ENCODE data around the gene EXOC4.

Gene EXOC4

DNA sequence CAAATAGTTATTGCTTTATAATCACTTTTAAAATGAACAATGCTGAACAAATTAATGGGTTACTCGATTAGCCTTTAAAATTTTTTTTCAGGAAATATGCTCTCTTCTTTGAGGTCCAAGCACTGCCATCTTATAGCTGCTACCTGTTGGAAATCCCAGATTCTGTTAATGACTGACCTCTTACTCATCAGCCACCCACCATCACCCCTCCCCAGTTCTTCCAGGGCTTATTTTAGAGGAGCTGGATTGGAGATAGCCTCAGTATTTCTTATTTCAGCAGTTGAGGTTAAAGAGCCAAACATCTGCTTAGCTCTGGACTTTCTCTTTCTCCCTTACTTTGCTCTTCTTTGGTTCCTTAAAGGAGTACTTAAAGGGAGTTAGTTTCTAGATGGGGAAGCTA, 420.0 kb downstream of the EXOC4 start:
- DNase-seq (ENCODE audit: low read depth in 2 of 2): no peak

- no peak for DNase-seq (ENCODE audit: low read depth in 2 of 2)
These were observed 421.3 kb downstream of the EXOC4 start for GRCh38 chr7:133674079-133674763.

GRCh38 chr7:133675510-133676218, 422.8 kb downstream of the EXOC4 start:
- DNase-seq (ENCODE audit: low read depth in 2 of 2): no peak

DNA sequence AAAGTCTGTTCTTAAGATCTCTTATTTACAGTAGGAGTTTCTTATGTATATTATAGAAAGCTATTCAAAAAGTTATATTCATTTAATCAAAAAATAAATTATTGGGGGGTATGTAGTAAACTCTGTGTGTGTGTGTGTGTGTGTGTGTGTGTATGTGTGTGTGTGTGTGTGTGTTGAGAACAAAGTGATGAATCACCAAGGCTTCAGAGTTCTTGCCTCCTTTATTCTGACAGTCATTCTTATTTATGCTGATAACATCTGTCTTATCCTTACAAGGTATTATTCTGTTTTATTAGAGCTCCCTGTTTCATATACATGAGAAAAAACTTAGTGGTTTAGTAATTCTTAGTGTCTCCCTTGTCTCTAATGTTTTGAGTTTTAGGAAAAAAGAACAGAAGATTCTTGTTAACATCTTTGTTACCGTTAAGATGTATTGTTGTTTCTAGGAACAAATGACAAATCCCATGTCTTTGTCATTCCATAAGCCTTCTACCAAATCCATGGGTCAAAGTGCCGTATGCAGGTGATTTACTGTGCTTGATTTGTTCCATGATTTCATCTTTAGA, 424.0 kb downstream of the EXOC4 start:
- no peak for DNase-seq (ENCODE audit: low read depth in 2 of 2)

- no peak for DNase-seq (ENCODE audit: low read depth in 2 of 2)
These were observed 425.4 kb downstream of the EXOC4 start for GRCh38 chr7:133678137-133678814.

DNA sequence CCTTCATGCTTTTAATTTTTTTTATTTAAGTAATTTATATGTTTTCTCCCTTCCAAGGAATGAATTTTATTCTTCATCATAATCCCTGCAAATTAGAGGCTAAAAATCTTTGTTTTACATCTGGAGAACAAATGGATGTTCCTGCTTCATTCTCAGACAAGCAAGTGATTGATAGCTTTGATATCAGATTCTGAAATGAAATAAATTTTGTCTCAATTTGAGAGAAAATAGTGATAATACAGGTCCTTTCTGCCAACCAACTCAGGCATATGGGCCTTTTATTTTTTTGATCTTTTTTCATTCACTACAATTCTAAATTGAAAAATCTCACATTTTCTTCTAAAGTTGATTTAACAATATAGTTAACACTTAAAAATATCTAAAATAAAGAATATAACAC, 427.1 kb downstream of the EXOC4 start:
- no peak for DNase-seq (ENCODE audit: low read depth in 2 of 2)

GRCh38 chr7:133681529-133681928, 428.7 kb downstream of the EXOC4 start:
- DNase-seq (ENCODE audit: low read depth in 2 of 2): no peak

- no peak for DNase-seq (ENCODE audit: low read depth in 2 of 2)
These were observed 429.7 kb downstream of the EXOC4 start for GRCh38 chr7:133682364-133683181.

DNA sequence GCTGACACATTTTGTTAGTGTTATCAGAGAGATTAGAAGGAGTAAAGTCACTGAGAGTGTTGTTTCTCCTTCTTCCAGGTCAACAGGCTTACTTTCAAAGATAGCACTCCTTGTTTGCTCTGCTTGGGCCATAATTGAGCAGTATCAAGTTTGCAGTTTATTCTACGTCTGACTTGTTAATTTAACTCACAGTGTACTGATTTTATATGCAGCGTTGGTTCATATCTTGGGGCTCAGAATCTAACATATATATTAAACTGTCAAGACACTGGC, 430.2 kb downstream of the EXOC4 start:
- no peak for DNase-seq (ENCODE audit: low read depth in 2 of 2)

GRCh38 chr7:133688483-133689239, 435.8 kb downstream of the EXOC4 start:
- no peak for DNase-seq (ENCODE audit: low read depth in 2 of 2)

- no peak for DNase-seq (ENCODE audit: low read depth in 2 of 2)
These were observed 437.9 kb downstream of the EXOC4 start for GRCh38 chr7:133690740-133691139.

- no peak for DNase-seq (ENCODE audit: low read depth in 2 of 2)
These were observed 439.1 kb downstream of the EXOC4 start for GRCh38 chr7:133691727-133692610.

DNA sequence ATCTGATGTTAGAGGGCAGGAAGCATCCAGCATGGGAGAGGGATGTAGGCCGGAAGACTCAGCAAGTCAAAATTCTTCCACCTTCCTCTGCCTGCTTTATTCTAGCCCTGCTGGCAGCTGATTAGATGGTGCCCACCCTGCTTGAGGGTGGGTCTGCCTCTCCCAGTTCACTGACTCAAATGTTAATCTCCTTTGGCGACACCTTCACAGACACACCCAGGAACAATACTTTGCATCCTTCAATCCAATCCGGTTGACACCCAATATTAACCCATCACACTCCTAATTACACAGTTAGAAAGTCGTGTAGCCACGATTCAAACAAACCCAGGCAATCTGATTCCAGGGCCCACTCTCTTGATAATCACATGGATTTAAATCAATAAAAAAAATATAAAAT, 440.4 kb downstream of the EXOC4 start:
- DNase-seq (ENCODE audit: low read depth in 2 of 2): no peak

DNA sequence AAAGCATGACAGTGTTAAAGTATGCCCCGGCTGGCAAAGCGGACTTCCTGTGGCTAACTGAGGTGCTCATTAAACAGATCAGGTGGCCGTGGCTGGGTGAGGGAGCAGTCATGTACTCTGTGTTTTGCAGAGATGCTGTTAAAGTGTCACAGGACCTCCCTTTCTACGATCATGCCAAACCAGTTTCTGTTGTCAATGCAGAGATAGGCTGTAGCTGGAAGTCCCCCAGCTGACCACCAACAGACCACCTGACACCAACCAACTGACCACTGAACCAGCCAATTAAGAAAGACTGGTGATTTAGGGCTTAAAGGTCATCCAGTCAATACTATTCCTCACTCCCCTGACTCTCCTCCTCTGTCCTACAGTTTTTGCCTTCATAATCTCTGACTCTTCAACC, 443.2 kb downstream of the EXOC4 start:
- no peak for DNase-seq (ENCODE audit: low read depth in 2 of 2)

DNA sequence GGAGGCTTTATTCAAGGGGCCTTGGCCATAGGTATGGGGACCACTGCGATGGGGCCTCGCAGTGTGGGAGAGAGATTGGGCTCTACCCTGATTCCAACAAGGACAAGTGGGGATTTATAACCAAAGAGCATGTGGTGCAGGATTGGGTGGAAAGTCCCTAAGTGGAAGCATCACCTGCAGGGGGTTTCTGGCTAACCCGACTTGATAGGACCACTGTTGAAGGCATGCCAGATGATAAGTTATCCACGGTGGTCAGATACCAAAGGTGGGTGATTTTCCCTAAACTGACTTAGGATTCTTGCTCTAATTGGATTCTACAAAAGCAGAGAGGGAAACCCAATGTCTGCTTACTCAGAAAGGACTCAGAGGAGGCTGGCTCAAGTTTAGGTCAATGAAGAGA, 444.7 kb downstream of the EXOC4 start:
- no peak for DNase-seq (ENCODE audit: low read depth in 2 of 2)

- no peak for DNase-seq (ENCODE audit: low read depth in 2 of 2)
These were observed 445.2 kb downstream of the EXOC4 start for GRCh38 chr7:133698127-133698526.

DNA sequence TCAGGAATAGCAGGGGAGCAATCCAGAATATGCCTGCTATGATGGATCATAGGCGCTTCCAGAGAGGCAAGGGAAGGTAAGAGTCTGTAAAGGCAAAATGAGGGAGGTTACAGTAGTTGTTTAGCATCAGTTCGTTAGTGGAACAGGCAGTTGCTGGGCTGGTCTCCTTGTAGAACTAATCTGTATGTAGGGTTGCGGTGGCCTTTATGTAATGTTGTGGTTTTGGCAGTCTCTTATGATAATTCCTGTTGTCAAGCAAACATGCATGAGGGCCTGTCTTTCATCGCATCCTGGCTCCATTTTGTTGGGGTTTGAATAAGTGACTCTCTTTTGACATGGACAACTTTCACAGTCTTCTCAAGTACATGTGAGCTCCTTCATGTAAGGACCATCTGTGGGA, 446.5 kb downstream of the EXOC4 start:
- DNase-seq (ENCODE audit: low read depth in 2 of 2): no peak

GRCh38 chr7:133702078-133702477, 449.2 kb downstream of the EXOC4 start:
- DNase-seq (ENCODE audit: low read depth in 2 of 2): no peak

- no peak for DNase-seq (ENCODE audit: low read depth in 2 of 2)
These were observed 450.1 kb downstream of the EXOC4 start for GRCh38 chr7:133702960-133703359.

GRCh38 chr7:133703547-133703946, 450.7 kb downstream of the EXOC4 start:
- DNase-seq (ENCODE audit: low read depth in 2 of 2): no peak
